CD4-positive, alpha-beta T cell treated with Interleukin-4 for 1 hour (primary cell): ENCODE measurements around the gene HNRNPH1.

ENCODE experiments used
- DNase-seq, 2 donors: peaks; one replicate each; pipeline ENCODE4 v3.0.0-alpha.2; 2020 to 2022

The HNRNPH1 gene

DNA sequence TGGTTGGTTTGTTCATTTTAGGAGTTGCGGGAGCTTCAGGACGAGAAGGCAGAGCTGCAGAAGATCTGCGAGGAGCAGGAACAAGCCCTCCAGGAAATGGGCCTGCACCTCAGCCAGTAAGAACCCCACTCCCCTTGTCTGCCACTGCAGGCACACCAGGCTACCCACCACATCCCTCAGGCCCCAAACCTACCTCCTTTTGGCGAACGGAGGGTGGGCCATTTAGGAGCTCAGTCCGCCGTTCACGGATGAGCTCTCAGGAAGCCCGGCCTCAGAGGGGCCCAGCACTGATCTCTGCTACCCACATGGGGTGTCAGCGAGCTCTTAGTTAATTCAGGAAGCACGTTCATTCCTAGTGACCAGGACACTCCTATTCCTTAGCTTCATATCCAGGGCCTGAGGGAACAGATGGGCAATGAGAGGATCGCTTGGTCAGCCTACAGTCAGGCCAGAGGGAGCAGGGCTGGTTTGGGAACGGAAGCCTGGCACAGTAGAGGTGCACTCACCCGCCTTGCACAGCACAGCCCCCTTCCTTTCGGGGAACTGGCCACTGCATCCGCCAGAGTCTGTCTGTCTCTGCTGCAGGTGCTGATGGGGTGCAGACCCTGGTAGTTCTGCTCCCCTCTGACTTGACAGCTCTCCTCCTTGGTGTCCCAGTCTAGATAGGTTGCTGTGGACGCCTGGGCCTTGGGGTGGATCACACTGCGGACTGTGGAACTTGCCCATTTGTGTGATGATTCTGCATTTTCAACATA is 21.4 kb downstream of the HNRNPH1 start:
- no peak for DNase-seq

DNA sequence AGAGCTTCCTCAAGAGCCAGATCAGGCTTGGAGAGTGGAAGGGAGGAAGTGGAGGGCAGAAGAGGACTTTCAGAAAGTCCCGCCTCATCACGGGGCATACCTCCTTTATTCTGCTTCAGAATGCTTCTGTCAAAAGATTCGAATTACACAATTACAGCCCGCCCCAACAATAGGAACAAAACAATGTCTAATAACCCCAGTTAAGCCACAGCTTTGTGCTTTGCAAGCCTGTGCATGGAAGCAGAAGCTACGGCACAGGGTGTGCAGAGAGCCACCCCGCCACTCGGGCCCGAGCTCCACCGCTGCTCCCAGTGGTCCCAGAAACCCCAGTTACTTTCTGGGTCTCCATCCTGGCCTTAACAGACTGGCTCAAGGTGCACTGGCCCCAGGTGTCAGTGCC is 23.5 kb downstream of the HNRNPH1 start:
- no peak for DNase-seq

DNA sequence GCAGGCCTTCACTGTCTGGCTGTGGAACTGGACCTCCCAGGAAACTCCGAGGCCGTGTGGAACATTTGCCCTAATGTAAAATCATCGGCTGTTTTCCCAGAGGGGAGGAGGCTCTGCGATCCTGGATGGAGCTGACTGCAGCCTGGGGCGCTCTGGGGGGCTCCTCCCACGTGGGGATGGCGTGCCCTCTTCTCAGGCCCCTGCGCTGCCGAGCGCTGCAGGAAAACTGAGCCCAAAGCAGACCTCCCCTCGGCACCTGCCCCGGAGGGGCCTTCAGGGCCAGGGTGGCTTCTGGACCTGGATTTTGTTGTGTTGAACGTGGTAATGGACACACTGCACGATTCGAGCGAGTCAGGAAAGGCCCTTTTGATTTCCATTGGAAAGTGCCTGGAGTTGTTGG is 23.9 kb downstream of the HNRNPH1 start:
- DNase-seq = no peak

DNA sequence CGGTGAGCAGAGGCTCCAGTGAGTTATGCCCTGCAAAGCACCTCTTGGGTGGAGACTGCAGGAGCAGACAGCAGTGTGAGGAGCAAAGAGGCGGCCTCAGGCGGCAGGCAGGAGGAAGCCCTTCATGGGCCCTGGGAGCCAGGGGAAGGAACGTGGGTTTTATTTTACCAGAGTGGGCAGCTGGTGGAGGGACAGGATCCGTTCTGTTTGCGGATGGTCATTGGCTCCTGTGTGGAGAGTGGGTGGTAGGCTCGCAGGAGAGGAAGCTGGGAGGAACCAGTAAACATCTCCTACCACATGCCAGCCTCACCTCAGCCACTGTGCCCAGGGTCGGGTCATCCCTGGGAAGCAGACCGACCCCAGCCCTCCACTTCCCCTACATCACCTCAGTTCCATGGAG is 24.4 kb downstream of the HNRNPH1 start:
- no peak for DNase-seq

DNA sequence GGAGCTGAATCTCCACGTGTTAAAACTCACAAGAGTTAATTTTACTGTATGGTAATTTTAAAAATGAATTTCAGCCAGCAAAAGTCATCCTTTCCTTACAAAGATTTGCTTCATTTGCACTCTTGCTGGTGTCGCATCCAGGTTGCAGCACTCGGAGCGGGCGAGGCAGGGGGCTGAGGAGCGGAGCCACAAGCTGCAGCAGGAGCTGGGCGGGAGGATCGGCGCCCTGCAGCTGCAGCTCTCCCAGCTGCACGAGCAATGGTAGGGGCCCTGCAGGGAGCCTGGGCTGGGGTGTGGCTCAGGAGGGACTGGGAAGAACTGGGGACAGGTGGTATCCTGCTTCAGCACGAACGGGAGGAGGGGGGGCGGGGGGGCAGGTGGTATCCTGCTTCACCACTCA is 27.1 kb downstream of the HNRNPH1 start:
- DNase-seq = no peak

DNA sequence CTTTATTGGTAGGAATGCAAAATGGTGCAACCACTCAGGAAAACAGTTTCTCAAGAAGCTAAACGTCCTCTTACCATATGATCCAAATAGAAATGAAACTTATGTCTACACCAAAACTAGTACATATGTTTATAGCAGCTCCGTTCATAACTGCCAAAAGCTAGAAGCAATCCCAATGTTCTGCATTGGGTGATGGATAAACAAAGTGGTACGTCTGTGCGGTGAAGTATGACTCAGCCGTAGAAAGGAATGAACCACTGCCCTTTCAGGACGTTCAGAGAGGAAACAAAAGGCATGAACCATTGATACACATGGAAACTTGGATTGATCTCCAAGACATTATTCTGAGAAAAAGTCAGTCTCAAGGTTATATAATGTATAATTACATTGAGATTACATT is 27.6 kb downstream of the HNRNPH1 start:
- DNase-seq = no peak

DNA sequence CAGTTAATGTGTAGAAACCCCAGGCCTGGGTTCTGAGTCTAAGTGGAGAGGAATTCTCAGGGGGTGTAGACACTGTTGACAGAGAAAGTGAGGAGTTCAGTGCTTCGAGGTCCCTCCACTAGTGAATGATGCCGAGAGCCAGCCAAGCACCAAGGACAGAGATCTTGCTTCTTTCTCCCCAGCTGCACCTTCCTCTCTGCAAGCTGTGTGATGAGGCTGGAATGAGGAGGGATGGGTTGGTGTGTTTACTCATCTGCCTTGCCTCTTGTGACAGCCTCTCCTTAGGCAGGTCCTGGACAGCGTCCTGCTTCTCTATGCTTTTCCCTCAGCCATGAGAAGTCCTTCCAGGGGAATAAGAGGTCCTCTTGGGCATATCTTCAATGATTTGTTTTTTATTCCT is 35.3 kb downstream of the HNRNPH1 start:
- DNase-seq = no peak

DNA sequence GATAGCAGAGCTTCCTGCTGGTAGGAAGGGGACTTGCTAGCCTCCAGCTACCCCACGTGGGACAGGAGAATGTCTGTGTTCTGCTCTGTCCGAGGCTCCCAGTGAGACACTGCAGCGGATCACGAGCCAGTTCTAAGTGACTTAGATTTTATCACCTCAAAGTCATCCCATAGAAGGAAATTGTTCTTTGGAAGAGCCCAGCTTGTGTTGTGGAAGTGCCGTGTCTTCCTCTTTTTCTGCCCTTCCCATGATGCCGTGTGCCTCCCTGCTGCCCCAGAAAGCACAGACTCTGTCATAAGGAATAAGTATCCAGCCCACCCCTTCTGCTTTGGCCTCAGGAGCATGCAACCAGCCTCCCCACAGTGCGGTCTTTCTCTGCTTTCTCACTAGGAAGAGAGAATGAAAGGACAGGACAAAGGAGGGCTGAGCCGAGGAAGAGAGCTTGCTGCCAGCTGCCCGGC is 37.5 kb downstream of the HNRNPH1 start:
- no peak for DNase-seq

DNA sequence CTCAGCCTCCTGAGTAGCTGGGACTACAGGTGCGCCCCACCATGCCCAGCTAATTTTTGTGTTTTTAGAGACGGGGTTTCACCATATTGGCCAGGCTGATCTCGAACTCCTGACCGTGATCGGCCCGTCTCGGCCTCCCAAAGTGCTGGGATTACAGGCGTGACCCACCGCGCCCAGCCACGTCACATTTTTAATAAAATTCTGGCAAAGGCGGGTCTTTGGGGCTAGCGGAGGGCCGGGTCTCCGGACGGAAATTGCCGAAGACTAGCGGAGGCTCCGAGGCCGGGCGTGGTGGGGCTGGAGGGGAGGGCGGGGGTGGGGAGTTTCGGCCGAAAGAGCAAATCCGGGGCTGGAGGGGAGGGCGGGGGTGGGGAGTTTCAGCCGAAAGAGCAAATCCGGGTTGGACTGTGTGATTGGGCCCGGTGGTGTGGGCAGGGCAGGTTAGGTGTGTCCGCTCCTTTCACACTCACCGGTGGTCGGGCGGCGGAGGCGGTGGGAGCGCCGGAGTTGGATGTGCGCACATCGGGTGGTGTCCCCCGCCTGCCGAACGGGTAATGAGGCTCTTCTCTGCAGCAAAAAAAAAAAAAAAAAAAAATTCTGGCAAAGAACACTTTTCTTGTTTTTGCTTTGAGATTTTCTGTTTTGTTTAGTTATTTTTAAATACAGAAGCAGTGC is 46.0 kb downstream of the HNRNPH1 start:
- DNase-seq = no peak

DNA sequence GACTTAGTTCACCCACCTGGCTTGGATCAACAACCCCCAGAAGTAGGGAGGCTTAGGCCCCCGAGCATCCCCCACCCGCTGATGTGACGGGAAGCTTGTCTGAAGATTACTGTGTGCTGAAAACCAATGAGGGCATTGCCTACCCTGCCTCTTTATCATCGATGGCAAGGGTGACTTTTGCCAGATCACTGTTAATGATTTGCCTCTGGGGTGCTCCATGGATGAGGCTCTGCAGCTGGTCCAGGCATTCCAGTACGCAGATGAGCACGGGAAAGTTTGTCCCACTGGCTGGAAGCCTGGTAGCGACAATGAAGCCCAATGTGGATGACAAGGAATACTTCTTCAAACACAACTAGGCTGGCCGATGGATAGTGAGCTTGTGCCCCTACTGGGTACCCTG is 51.1 kb downstream of the HNRNPH1 start:
- no peak for DNase-seq

DNA sequence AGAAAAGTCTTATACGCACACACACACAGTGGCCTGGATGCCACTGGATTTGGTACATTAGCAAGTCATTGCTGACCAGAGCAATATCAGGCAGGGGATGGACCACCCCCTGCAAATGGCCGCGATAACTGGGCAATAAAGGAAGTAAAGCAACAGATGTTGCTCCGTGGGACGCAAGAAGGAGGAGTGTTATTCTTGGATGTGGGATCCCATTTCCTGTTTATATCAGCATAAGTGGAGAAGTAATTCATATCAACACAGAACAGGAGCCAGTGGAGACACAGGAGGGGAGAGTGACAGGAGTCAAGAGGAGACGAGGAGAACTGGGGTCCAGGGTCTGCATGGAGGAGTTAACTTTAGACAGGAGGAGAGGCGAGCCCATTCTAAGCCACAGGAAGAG is 54.8 kb downstream of the HNRNPH1 start:
- no peak for DNase-seq

DNA sequence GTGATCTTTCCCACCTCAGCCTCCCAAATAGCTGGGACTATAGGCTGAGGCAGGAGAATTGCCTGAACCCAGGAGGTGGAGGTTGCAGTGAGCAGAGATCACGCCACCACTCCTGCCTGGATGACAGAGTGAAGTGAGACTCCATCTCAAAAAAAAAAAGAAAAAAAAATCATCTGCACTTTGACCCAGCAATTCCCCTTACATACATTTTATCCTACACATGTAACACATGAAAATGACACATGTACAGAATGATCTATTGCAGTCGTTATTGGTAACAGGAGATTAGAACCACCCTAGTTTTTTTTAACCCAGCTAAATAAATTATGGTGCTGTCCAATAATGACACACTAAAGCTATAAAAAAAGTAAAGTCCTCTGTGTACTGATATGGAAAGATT is 58.9 kb downstream of the HNRNPH1 start:
- DNase-seq = no peak
